ENCODE measurements around the gene PMCH.
"Not testable (repeated sequence)": the region's sequence is repeated elsewhere in the genome, so short reads cannot be mapped to it uniquely, and the experiment has no call there.

Gene PMCH
- total RNA-seq = 0 to 2.8 (median 0.11) reads per million in 3 experiments

GRCh38 chr12:102197789-102198188, at the start of gene PMCH:
Gene PMCH (minus strand): TSS chr12:102197833. CDS start chr12:102197770, 63 bp downstream.
- DNase-seq = no peak

- DNase-seq = not testable (repeated sequence)
Measured at GRCh38 chr12:102240859-102241258, 43.2 kb upstream of the PMCH start.

GRCh38 chr12:102234599-102234998, 37.0 kb upstream of the PMCH start:
- DNase-seq = no peak

- DNase-seq = no peak
Measured at GRCh38 chr12:102232446-102232845, 34.8 kb upstream of the PMCH start.

- no peak for DNase-seq
Measured at GRCh38 chr12:102232036-102232435, 34.4 kb upstream of the PMCH start.

GRCh38 chr12:102227954-102228353, 30.3 kb upstream of the PMCH start:
- no peak for DNase-seq

GRCh38 chr12:102220736-102221135, 23.1 kb upstream of the PMCH start:
- DNase-seq = no peak

GRCh38 chr12:102215992-102216691, 18.5 kb upstream of the PMCH start:
- no peak for DNase-seq

GRCh38 chr12:102204025-102204424, 6.4 kb upstream of the PMCH start:
- no peak for DNase-seq

- no peak for DNase-seq
Measured at GRCh38 chr12:102202556-102202955, 4.9 kb upstream of the PMCH start.

GRCh38 chr12:102201436-102202061, 3.9 kb upstream of the PMCH start:
- DNase-seq = no peak

- no peak for DNase-seq
Measured at GRCh38 chr12:102195826-102196225, 1.8 kb downstream of the PMCH start.

GRCh38 chr12:102182635-102183034, 15.0 kb downstream of the PMCH start:
- no peak for DNase-seq

- no peak for DNase-seq
Measured at GRCh38 chr12:102174761-102175160, 22.9 kb downstream of the PMCH start.

GRCh38 chr12:102174117-102174516, 23.5 kb downstream of the PMCH start:
- no peak for DNase-seq

- no peak for DNase-seq
Measured at GRCh38 chr12:102172436-102172835, 25.2 kb downstream of the PMCH start.

GRCh38 chr12:102171951-102172350, 25.7 kb downstream of the PMCH start:
- no peak for DNase-seq

- DNase-seq = no peak
Measured at GRCh38 chr12:102169922-102170621, 27.6 kb downstream of the PMCH start.

GRCh38 chr12:102167821-102168604, 29.6 kb downstream of the PMCH start:
- DNase-seq = no peak

GRCh38 chr12:102163383-102163782, 34.2 kb downstream of the PMCH start:
- no peak for DNase-seq

GRCh38 chr12:102155206-102155605, 42.4 kb downstream of the PMCH start:
- DNase-seq = not testable (repeated sequence)

GRCh38 chr12:102147062-102147587, 50.5 kb downstream of the PMCH start:
- DNase-seq = not testable (repeated sequence)
